Activated T-cell treated with anti-CD3 and anti-CD28 coated beads, Interleukin-2, amount 50 U/mL, for 24 hours (primary cell): ENCODE data around the gene CAMSAP2.
A peak's percentile ranks its signal among the peaks of the same experiment; 100 is the strongest.

ENCODE experiments used
- DNase-seq: peaks from one replicate; pipeline ENCODE4 v3.0.0-alpha.2; 2020
- H3K27ac Mint-ChIP-seq: 2 replicates; pipeline ENCODE4 v1.8.0; 2020; ENCODE audit warnings: mild to moderate bottlenecking, mixed read lengths
- H3K27me3 Mint-ChIP-seq: 2 replicates; pipeline ENCODE4 v1.8.0; 2020; ENCODE audit warnings: mixed read lengths
- H3K36me3 Mint-ChIP-seq: 2 replicates; pipeline ENCODE4 v1.8.0; 2020; ENCODE audit warnings: low read depth, mixed read lengths
- H3K4me1 Mint-ChIP-seq: 2 replicates; pipeline ENCODE4 v1.8.0; 2020; ENCODE audit warnings: low read depth, mixed read lengths
- H3K4me3 Mint-ChIP-seq: 2 replicates; pipeline ENCODE4 v1.8.0; 2020; ENCODE audit warnings: mild to moderate bottlenecking, moderate library complexity, mixed read lengths
- H3K9me3 Mint-ChIP-seq: 2 replicates; pipeline ENCODE4 v1.8.0; 2020; ENCODE audit warnings: mixed read lengths

The CAMSAP2 gene

GRCh38 chr1:200819726-200820125 lies 81.0 kb downstream of the CAMSAP2 start:
- H3K4me3 Mint-ChIP-seq = no peak overlapping the region
- H3K36me3 Mint-ChIP-seq = no peaks in the 10 kb centered on the region
- no peaks in the 10 kb centered on the region for H3K27me3 Mint-ChIP-seq
- no peaks in the 10 kb centered on the region for H3K9me3 Mint-ChIP-seq
- no peak overlapping the region for H3K27ac Mint-ChIP-seq
- no peaks in the 10 kb centered on the region for H3K4me1 Mint-ChIP-seq
- DNase-seq = no peak

- no peak for DNase-seq
- Mint-ChIP-seq H3K4me1 (peaks cover 4% of the 10 kb centered on the region), H3K27me3 (no peaks in the 10 kb centered on the region), H3K27ac (no peak overlapping the region), H3K36me3 (no peaks in the 10 kb centered on the region), H3K4me3 (no peak overlapping the region), H3K9me3 (no peaks in the 10 kb centered on the region)
Observed at GRCh38 chr1:200831091-200831490, 92.4 kb downstream of the CAMSAP2 start.

GRCh38 chr1:200834383-200834782 lies 95.7 kb downstream of the CAMSAP2 start:
- Mint-ChIP-seq H3K36me3 (no peaks in the 10 kb centered on the region), H3K27ac (no peak overlapping the region), H3K27me3 (no peaks in the 10 kb centered on the region), H3K9me3 (no peaks in the 10 kb centered on the region), H3K4me3 (no peak overlapping the region), H3K4me1 (no peaks in the 10 kb centered on the region)
- no peak for DNase-seq

- Mint-ChIP-seq H3K4me1 (no peaks in the 10 kb centered on the region), H3K36me3 (no peaks in the 10 kb centered on the region), H3K27ac (no peak overlapping the region), H3K9me3 (no peaks in the 10 kb centered on the region), H3K4me3 (no peak overlapping the region), H3K27me3 (no peaks in the 10 kb centered on the region)
- DNase-seq = no peak
Observed at GRCh38 chr1:200836213-200836612, 97.5 kb downstream of the CAMSAP2 start.

GRCh38 chr1:200837931-200838571 lies 99.4 kb downstream of the CAMSAP2 start:
- no peak for DNase-seq
- H3K27ac Mint-ChIP-seq = no peak overlapping the region
- no peaks in the 10 kb centered on the region for H3K4me1 Mint-ChIP-seq
- no peak overlapping the region for H3K4me3 Mint-ChIP-seq
- H3K36me3 Mint-ChIP-seq = no peaks in the 10 kb centered on the region
- no peaks in the 10 kb centered on the region for H3K27me3 Mint-ChIP-seq
- no peaks in the 10 kb centered on the region for H3K9me3 Mint-ChIP-seq

- Mint-ChIP-seq H3K9me3 (no peaks in the 10 kb centered on the region), H3K4me3 (no peak overlapping the region), H3K27me3 (no peaks in the 10 kb centered on the region), H3K27ac (no peak overlapping the region), H3K36me3 (no peaks in the 10 kb centered on the region), H3K4me1 (no peaks in the 10 kb centered on the region)
- DNase-seq = no peak
Observed at GRCh38 chr1:200838676-200839445, 100.2 kb downstream of the CAMSAP2 start.

GRCh38 chr1:200845360-200845759 lies 106.7 kb downstream of the CAMSAP2 start:
- H3K36me3 Mint-ChIP-seq = peaks cover 22% of the 10 kb centered on the region
- no peak overlapping the region for H3K4me3 Mint-ChIP-seq
- DNase-seq = no peak
- H3K27ac Mint-ChIP-seq = no peak overlapping the region
- no peaks in the 10 kb centered on the region for H3K27me3 Mint-ChIP-seq
- no peaks in the 10 kb centered on the region for H3K9me3 Mint-ChIP-seq
- H3K4me1 Mint-ChIP-seq = no peaks in the 10 kb centered on the region

- no peak overlapping the region for H3K4me3 Mint-ChIP-seq
- no peak for DNase-seq
- peaks cover 22% of the 10 kb centered on the region for H3K36me3 Mint-ChIP-seq
- no peaks in the 10 kb centered on the region for H3K4me1 Mint-ChIP-seq
- H3K27ac Mint-ChIP-seq = no peak overlapping the region
- no peaks in the 10 kb centered on the region for H3K9me3 Mint-ChIP-seq
- no peaks in the 10 kb centered on the region for H3K27me3 Mint-ChIP-seq
Observed at GRCh38 chr1:200846398-200846797, 107.7 kb downstream of the CAMSAP2 start.

- H3K9me3 Mint-ChIP-seq = no peaks in the 10 kb centered on the region
- H3K27ac Mint-ChIP-seq = no peak overlapping the region
- H3K36me3 Mint-ChIP-seq = peaks cover 26% of the 10 kb centered on the region
- no peaks in the 10 kb centered on the region for H3K27me3 Mint-ChIP-seq
- H3K4me3 Mint-ChIP-seq = no peak overlapping the region
- H3K4me1 Mint-ChIP-seq = peaks cover 2% of the 10 kb centered on the region
- DNase-seq = no peak
Observed at GRCh38 chr1:200849430-200849829, 110.7 kb downstream of the CAMSAP2 start.

GRCh38 chr1:200850554-200850953 lies 111.9 kb downstream of the CAMSAP2 start:
- H3K4me1 Mint-ChIP-seq = peaks cover 2% of the 10 kb centered on the region
- H3K9me3 Mint-ChIP-seq = no peaks in the 10 kb centered on the region
- DNase-seq = no peak
- H3K4me3 Mint-ChIP-seq = no peak overlapping the region
- H3K36me3 Mint-ChIP-seq = peaks cover 26% of the 10 kb centered on the region
- no peak overlapping the region for H3K27ac Mint-ChIP-seq
- no peaks in the 10 kb centered on the region for H3K27me3 Mint-ChIP-seq

GRCh38 chr1:200856716-200857357 lies 118.1 kb downstream of the CAMSAP2 start:
- no peak overlapping the region for H3K4me3 Mint-ChIP-seq

GRCh38 chr1:200857804-200858203 lies 119.1 kb downstream of the CAMSAP2 start:
- no peak overlapping the region for H3K27ac Mint-ChIP-seq

More at GRCh38 chr1:200856716-200857357, 118.1 kb downstream of the CAMSAP2 start:
- Mint-ChIP-seq H3K27me3 (no peaks in the 10 kb centered on the region), H3K27ac (no peak overlapping the region), H3K36me3 (peaks cover 9% of the 10 kb centered on the region), H3K4me1 (peaks cover 10% of the 10 kb centered on the region), H3K9me3 (no peaks in the 10 kb centered on the region)
- DNase-seq = no peak

GRCh38 chr1:200861937-200862647 lies 123.4 kb downstream of the CAMSAP2 start:
- H3K27ac Mint-ChIP-seq = peak overlapping the region; percentile 30
- no peaks in the 10 kb centered on the region for H3K36me3 Mint-ChIP-seq
- H3K4me1 Mint-ChIP-seq = peaks cover 40% of the 10 kb centered on the region
- peaks cover 9% of the 10 kb centered on the region for H3K27me3 Mint-ChIP-seq
- H3K9me3 Mint-ChIP-seq = no peaks in the 10 kb centered on the region
- no peak for DNase-seq
- no peak overlapping the region for H3K4me3 Mint-ChIP-seq

More at GRCh38 chr1:200857804-200858203, 119.1 kb downstream of the CAMSAP2 start:
- Mint-ChIP-seq H3K27me3 (no peaks in the 10 kb centered on the region), H3K4me3 (no peak overlapping the region), H3K9me3 (no peaks in the 10 kb centered on the region), H3K36me3 (peaks cover 9% of the 10 kb centered on the region), H3K4me1 (peaks cover 17% of the 10 kb centered on the region)
- no peak for DNase-seq

GRCh38 chr1:200862713-200863415 lies 124.2 kb downstream of the CAMSAP2 start:
- Mint-ChIP-seq H3K4me3 (no peak overlapping the region), H3K4me1 (peaks cover 47% of the 10 kb centered on the region), H3K27ac (no peak overlapping the region), H3K9me3 (no peaks in the 10 kb centered on the region), H3K36me3 (no peaks in the 10 kb centered on the region), H3K27me3 (peaks cover 15% of the 10 kb centered on the region)
- DNase-seq = no peak
